ENCODE data around the gene TOMM22. TPM values are rescaled to one million over a fixed set of nuclear protein-coding genes. Genes with fewer than 3 reads are reported as not detected.
A peak's percentile ranks its signal among the peaks of the same experiment; 100 is the strongest.

TOMM22 gene
- total and polyA plus RNA-seq, 2 donors (not counting 3 experiments of a cell fraction or from before 2014, with no cell fraction given): 62.3 to 98.8 TPM

- Histone ChIP-seq H3K27me3 (ENCODE audit: control insufficient read depth in 2 of 2, insufficient read depth in 2 of 2, low read length in 2 of 2) (no peaks in the 10 kb centered on the region), H3K9me3 (replicated peaks; ENCODE audit: control insufficient read depth, insufficient read depth, low read length) (no peaks in the 10 kb centered on the region), H3K27ac (ENCODE audit: insufficient read depth, low read depth, low read length) (peak within 1 kb of the TSS; percentile 96), H3K9ac (replicated peaks; ENCODE audit: extremely low read depth, insufficient read depth, low read length) (peak within 1 kb of the TSS; percentile 98), H3K4me2 (ENCODE audit: insufficient read depth, low read length) (peak within 1 kb of the TSS; percentile 88), H3K9me1 (replicated peaks; ENCODE audit: control insufficient read depth, extremely low read depth, insufficient read depth, low read length) (no peaks in the 10 kb centered on the region), H3K4me3 (replicated peaks in 1 of 3; ENCODE audit: insufficient read depth in 1 of 3, low read depth in 1 of 3, low read length in 3 of 3) (peak within 1 kb of the TSS; percentile 31 to 94 (median 82)), H2AFZ (ENCODE audit: low read depth, low read length) (peak within 1 kb of the TSS; percentile 78), H4K20me1 (replicated peaks; ENCODE audit: control insufficient read depth, extremely low read depth, insufficient read depth, low read length) (no peaks in the 10 kb centered on the region), H3K79me2 (ENCODE audit: control insufficient read depth, insufficient read depth, low read length) (peaks cover 8% of the 10 kb centered on the region), H3K4me1 (ENCODE audit: control insufficient read depth, extremely low read depth, insufficient read depth, low read length) (peaks cover 11% of the 10 kb centered on the region), H3K36me3 (ENCODE audit: control insufficient read depth in 2 of 2, extremely low read depth in 1 of 2, insufficient read depth in 2 of 2, low read length in 2 of 2) (no peaks in the 10 kb centered on the region)
- FAIRE-seq: peak; percentile 87
- ChIA-PET CTCF (interaction anchor here (1.0 kb wide), 1 partner anchor 622 kb away, joined by 3 read pairs; no protein-coding TSS in a partner anchor), POLR2A (no interaction called here)
- intact Hi-C loops (cut with micrococcal nuclease): loop anchor here (1.0 to 2.0 kb wide), 3 partner anchors 25 to 150 kb away; partner anchors contain the start of genes DDX17, JOSD1 and TOMM22
- BruUV-seq (replicated peaks): TSS peak; percentile 62
- TF ChIP-seq POLR2A (IDR thresholded peaks at IDR 0.05; ENCODE audit: low read depth, low read length): peak; percentile 18
- TF ChIP-seq MYC (IDR thresholded peaks at IDR 0.05; ENCODE audit: low read depth, low read length): no peak
- TF ChIP-seq EZH2 (IDR thresholded peaks at IDR 0.05; ENCODE audit: borderline replicate concordance, low read depth, low read length, severe bottlenecking): no peak
- TF ChIP-seq CTCF (IDR thresholded peaks at IDR 0.05; ENCODE audit: extremely low read depth in 1 of 2, insufficient read depth in 1 of 2, low read depth in 1 of 2, low read length in 2 of 2): no peak
- no peak for TF ChIP-seq JUN (IDR thresholded peaks at IDR 0.05; ENCODE audit: borderline replicate concordance, insufficient read depth, insufficient read length, low read depth)
- TF ChIP-seq GATA2 (IDR thresholded peaks at IDR 0.05; ENCODE audit: insufficient read depth, insufficient read length, low read depth, low read length): no peak
- TF ChIP-seq POLR2AphosphoS5 (IDR thresholded peaks at IDR 0.05; ENCODE audit: insufficient read depth, low read depth, low read length): peak; percentile 63
- no peak for TF ChIP-seq FOS (IDR thresholded peaks at IDR 0.05; ENCODE audit: borderline replicate concordance, insufficient read depth, low read length)
- TF ChIP-seq MAX (IDR thresholded peaks at IDR 0.05; ENCODE audit: insufficient read depth, insufficient read length): peak; percentile 17
- DNase-seq (ENCODE audit: low read depth, low spot score): peak; percentile 87
- dilution Hi-C loops (cut with MboI; ENCODE audit: extremely low pct_ligation_motif_present, low sequenced_read_pairs): no loop called here
Measured at GRCh38 chr22:38656256-38657044, 25.3 kb upstream of the TOMM22 start, which contains the start of the genes CBY1 and FAM227A. Gene CBY1, plus strand, starts transcription at chr22:38656638. Its CDS starts 11,417 bp downstream, at chr22:38668055. Gene FAM227A, minus strand, starts transcription at chr22:38656392. Its CDS starts 6,224 bp downstream, at chr22:38650168.

All from endothelial cell of umbilical vein (primary cell).